Measurements from ENCODE around the gene MT1G.

Gene MT1G

DNA sequence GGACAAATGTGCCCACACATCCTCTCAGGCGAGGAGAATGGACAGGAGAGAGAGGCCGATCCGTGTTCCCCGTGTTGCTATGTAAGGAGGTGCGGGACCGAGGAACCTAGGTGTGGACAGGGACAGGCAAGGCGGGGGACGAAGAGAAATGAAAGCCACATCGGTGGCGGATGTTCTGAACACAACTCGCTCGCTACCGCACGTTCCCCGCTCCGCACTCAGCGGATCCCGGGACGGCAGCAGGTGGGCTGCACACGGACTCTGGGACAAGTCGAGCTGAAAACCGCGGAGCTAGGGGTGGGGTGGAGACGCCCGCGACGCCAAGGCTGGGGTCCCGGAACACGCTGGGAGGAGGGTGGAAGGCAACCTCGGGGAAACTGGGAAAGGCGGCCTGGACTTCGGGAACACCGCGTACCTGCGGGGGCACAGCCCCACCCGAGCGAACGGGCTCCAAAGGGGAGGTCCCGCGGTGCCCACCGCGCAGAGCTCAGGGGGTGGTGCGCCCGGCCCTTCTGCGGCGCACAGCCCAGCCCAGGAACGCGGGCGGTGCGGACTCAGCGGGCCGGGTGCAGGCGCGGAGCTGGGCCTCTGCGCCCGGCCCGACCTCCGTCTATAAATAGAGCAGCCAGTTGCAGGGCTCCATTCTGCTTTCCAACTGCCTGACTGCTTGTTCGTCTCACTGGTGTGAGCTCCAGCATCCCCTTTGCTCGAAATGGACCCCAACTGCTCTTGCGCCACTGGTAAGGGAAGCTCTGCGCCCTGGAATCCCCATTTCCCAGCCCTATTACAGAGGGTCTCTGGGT, 42.5 kb downstream of the MT1G start, which contains the start of gene MT1E:
Gene MT1E, plus strand, starts transcription at position 642 of the 803 bp plus-strand sequence. Its CDS starts 71 bp downstream, at position 713.
- TF ChIP-seq, protein P1, sequence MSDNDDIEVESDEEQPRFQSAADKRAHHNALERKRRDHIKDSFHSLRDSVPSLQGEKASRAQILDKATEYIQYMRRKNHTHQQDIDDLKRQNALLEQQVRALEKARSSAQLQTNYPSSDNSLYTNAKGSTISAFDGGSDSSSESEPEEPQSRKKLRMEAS (IDR thresholded peaks at IDR 0.05) = no peak
- no peak for TF ChIP-seq NFIC (IDR thresholded peaks at IDR 0.05)
- TF ChIP-seq REST (IDR thresholded peaks at IDR 0.05; ENCODE audit: low read depth) = no peak
- no peak for TF ChIP-seq CREB1 (IDR thresholded peaks at IDR 0.05; ENCODE audit: low read depth)

DNA sequence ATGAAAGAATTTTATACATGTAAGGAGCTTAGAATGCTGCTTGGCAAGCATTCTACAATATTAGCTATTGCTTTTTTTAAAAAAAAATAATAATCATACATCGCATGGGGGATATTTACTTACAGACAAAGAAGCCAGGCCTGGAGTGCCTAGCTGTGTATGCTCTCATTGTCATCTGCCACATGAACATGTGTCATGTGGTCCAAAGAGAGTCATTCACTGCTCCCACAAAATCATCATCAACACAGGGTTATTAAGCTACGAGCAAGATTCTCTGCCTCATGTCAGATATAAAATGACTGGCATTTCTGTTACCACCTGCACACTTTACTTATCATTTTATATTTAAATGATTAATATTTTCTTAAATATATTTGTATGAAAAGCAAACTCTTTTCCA, 44.2 kb downstream of the MT1G start:
- TF ChIP-seq, protein P1 (IDR thresholded peaks at IDR 0.05) = no peak
- TF ChIP-seq USF1 (IDR thresholded peaks at IDR 0.05) (no peak), TCF12 (IDR thresholded peaks at IDR 0.05; ENCODE audit: low read depth) (no peak), TAF1 (IDR thresholded peaks at IDR 0.05; ENCODE audit: low read depth) (no peak), FOXM1 (IDR thresholded peaks at IDR 0.05; ENCODE audit: borderline replicate concordance, low read depth) (no peak), CEBPB (IDR thresholded peaks at IDR 0.05) (no peak), RAD21 (IDR thresholded peaks at IDR 0.05; ENCODE audit: low read depth) (no peak), ZBTB7A (IDR thresholded peaks at IDR 0.05; ENCODE audit: low read depth) (no peak), EP300 (IDR thresholded peaks at IDR 0.05; ENCODE audit: borderline replicate concordance) (no peak)

DNA sequence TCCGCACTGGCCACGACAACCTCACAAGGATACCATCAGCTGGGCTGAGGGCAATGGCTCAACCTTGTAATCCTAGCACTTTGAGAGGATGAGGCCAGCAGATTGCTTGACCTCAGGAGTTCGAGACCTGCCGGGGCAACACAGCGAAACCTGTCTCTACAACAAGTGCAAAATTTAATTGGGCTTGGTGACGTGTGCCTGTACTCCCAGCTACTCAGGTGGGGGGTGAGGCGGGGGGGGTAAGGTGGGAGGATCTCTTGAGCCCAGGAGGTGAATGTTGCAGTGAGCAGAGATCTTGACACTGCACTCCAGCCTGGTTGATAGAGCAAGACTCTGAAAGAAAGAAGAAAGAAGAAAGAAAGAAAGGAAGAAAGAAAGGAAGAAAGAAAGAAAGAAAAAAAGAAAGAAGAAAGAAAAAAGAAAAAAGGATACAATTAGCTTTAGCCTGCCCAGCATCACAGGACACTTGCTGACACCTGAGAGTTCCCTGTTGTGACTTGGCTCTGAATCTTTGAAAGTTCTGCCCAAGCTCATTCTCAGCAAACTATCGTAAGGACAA, 47.4 kb downstream of the MT1G start:
- TF ChIP-seq TCF12 (IDR thresholded peaks at IDR 0.05; ENCODE audit: low read depth) (no peak), YY1 (IDR thresholded peaks at IDR 0.05; ENCODE audit: low read depth) (no peak), REST (IDR thresholded peaks at IDR 0.05; ENCODE audit: low read depth) (no peak), CREB1 (IDR thresholded peaks at IDR 0.05; ENCODE audit: low read depth) (no peak), TEAD4 (IDR thresholded peaks at IDR 0.05) (no peak), EP300 (IDR thresholded peaks at IDR 0.05; ENCODE audit: borderline replicate concordance) (no peak), CEBPB (IDR thresholded peaks at IDR 0.05) (no peak), RAD21 (IDR thresholded peaks at IDR 0.05; ENCODE audit: low read depth) (no peak)
- TF ChIP-seq, protein P1 (IDR thresholded peaks at IDR 0.05) = no peak

- TF ChIP-seq YY1 (IDR thresholded peaks at IDR 0.05; ENCODE audit: low read depth) (no peak), TCF12 (IDR thresholded peaks at IDR 0.05; ENCODE audit: low read depth) (no peak), CREB1 (IDR thresholded peaks at IDR 0.05; ENCODE audit: low read depth) (no peak), CEBPB (IDR thresholded peaks at IDR 0.05) (no peak), EGR1 (IDR thresholded peaks at IDR 0.05) (no peak), ZBTB7A (IDR thresholded peaks at IDR 0.05; ENCODE audit: low read depth) (no peak), TAF1 (IDR thresholded peaks at IDR 0.05; ENCODE audit: low read depth) (no peak), RAD21 (IDR thresholded peaks at IDR 0.05; ENCODE audit: low read depth) (no peak), TEAD4 (IDR thresholded peaks at IDR 0.05) (no peak), REST (IDR thresholded peaks at IDR 0.05; ENCODE audit: low read depth) (no peak), FOXM1 (IDR thresholded peaks at IDR 0.05; ENCODE audit: borderline replicate concordance, low read depth) (no peak), USF1 (IDR thresholded peaks at IDR 0.05) (no peak), EP300 (IDR thresholded peaks at IDR 0.05; ENCODE audit: borderline replicate concordance) (no peak)
- TF ChIP-seq, protein P1 (IDR thresholded peaks at IDR 0.05) = no peak
These were observed 49.7 kb downstream of the MT1G start for GRCh38 chr16:56618138-56618537.

Data from Ishikawa (cell line).